OCI-LY3 (cell line): ENCODE measurements around the gene KCTD3.

Source experiments
- H2AFZ ChIP-seq: fragments of 200-600, 300-600 bp; shearing (Covaris generic); 2 replicates; pipeline ENCODE4 v1.6.0; 2014; ENCODE audit warnings: antibody characterized with exemption, low read depth, low read length
- H3K27ac ChIP-seq: fragments of 200-600, 300-600 bp; sonication (generic); 2 replicates; pipeline ENCODE4 v1.5.1; 2014; ENCODE audit warnings: mild to moderate bottlenecking, low read length, moderate library complexity, mixed read lengths
- H3K27me3 ChIP-seq: fragments of 200-600, 300-600 bp; sonication (generic); 2 replicates; pipeline ENCODE4 v1.6.1; 2014; ENCODE audit warnings: low read depth, low read length, mixed read lengths
- H3K36me3 ChIP-seq: fragments of 200-600, 300-600 bp; sonication (generic); replicated peaks from 2 replicates; pipeline ENCODE3; 2014; ENCODE audit warnings: low read depth, low read length, mixed read lengths
- H3K4me1 ChIP-seq: fragments of 300-600, 200-600 bp; sonication (generic); 2 replicates; pipeline ENCODE4 v1.6.1; 2014; ENCODE audit warnings: low read length, mixed read lengths
- H3K4me2 ChIP-seq: fragments of 200-600, 300-600 bp; sonication (generic); 2 replicates; pipeline ENCODE4 v1.6.1; 2014; ENCODE audit warnings: low read length, mixed read lengths
- H3K4me3 ChIP-seq: fragments of 300-600, 200-600 bp; sonication (generic); 2 replicates; pipeline ENCODE4 v1.5.1; 2014; ENCODE audit warnings: antibody characterized with exemption, mild to moderate bottlenecking, low read length, moderate library complexity
- H3K79me2 ChIP-seq: fragments of 300-600, 200-600 bp; shearing (Covaris generic); 2 replicates; pipeline ENCODE4 v1.6.1; 2014; ENCODE audit warnings: mild to moderate bottlenecking, low read length, mixed read lengths
- H3K9ac ChIP-seq: fragments of 300-600, 200-600 bp; shearing (Covaris generic); 2 replicates; pipeline ENCODE4 v1.6.0; 2014; ENCODE audit warnings: mild to moderate bottlenecking, low read length, moderate library complexity
- H3K9me3 ChIP-seq: fragments of 200-600, 300-600 bp; shearing (Covaris generic); 2 replicates; pipeline ENCODE4 v1.6.1; 2014; ENCODE audit warnings: low read length, mixed read lengths; ENCODE audit not compliant: insufficient read depth
- H4K20me1 ChIP-seq: fragments of 200-600, 300-600 bp; sonication (generic); 2 replicates; pipeline ENCODE4 v1.6.1; 2016; ENCODE audit warnings: low read length, mixed read lengths; ENCODE audit not compliant: insufficient read depth
- CTCF ChIP-seq: fragments of 200-600, 300-600 bp; sonication (generic); IDR thresholded peaks from 2 replicates; pipeline ENCODE4 v1.5.1; 2014; ENCODE audit warnings: antibody characterized with exemption, low read length, low read depth
- EZH2phosphoT487 ChIP-seq: fragments of 200-600 bp; shearing (Covaris generic); IDR thresholded peaks from 2 replicates; pipeline ENCODE4 v1.6.1; 2018; ENCODE audit warnings: antibody characterized with exemption, mixed run types, low read depth

Gene KCTD3

DNA sequence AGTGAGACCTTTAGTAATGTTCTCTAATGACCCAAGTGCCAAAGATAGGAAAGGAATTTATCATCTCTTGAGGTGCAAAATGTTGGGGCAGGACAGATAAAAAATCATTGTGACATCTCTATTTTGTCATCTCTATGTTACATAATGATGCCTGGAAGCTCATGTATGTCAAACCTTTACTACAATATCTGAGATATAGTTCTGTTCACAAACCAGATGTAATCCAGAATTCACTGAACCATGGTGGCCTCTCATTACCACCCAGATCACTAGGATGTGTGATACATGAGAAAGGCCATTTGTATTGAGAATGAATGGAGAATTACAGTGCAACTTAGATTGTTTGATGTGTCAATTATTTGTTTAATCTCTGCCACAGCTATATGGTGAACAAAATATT is 22.0 kb upstream of the KCTD3 start:
- H3K27ac ChIP-seq: no peak overlapping the region
- no peak overlapping the region for H3K4me2 ChIP-seq
- H3K9me3 ChIP-seq: peaks cover 6% of the 10 kb centered on the region; the same call in 1 of the 2 replicates
- peaks cover 3% of the 10 kb centered on the region; the same call in 1 of the 2 replicates for H3K27me3 ChIP-seq
- no peak overlapping the region for H2AFZ ChIP-seq
- no peaks in the 10 kb centered on the region for H3K79me2 ChIP-seq
- no peaks in the 10 kb centered on the region for H3K4me1 ChIP-seq
- no peak for TF ChIP-seq CTCF
- no peak for TF ChIP-seq EZH2phosphoT487
- H4K20me1 ChIP-seq: no peaks in the 10 kb centered on the region
- H3K9ac ChIP-seq: no peak overlapping the region
- no peak overlapping the region for H3K4me3 ChIP-seq
- no peaks in the 10 kb centered on the region for H3K36me3 ChIP-seq

- Histone ChIP-seq H3K9ac (no peak overlapping the region), H2AFZ (no peak overlapping the region), H3K4me1 (no peaks in the 10 kb centered on the region), H3K27me3 (peaks cover 3% of the 10 kb centered on the region; the same call in 1 of the 2 replicates), H3K9me3 (peaks cover 6% of the 10 kb centered on the region; the same call in 1 of the 2 replicates), H3K4me2 (no peak overlapping the region), H3K36me3 (no peaks in the 10 kb centered on the region), H3K79me2 (no peaks in the 10 kb centered on the region), H3K4me3 (no peak overlapping the region), H4K20me1 (no peaks in the 10 kb centered on the region), H3K27ac (no peak overlapping the region)
- TF ChIP-seq CTCF: no peak
- TF ChIP-seq EZH2phosphoT487: no peak
These were observed 20.1 kb upstream of the KCTD3 start for GRCh38 chr1:215547011-215547410.

DNA sequence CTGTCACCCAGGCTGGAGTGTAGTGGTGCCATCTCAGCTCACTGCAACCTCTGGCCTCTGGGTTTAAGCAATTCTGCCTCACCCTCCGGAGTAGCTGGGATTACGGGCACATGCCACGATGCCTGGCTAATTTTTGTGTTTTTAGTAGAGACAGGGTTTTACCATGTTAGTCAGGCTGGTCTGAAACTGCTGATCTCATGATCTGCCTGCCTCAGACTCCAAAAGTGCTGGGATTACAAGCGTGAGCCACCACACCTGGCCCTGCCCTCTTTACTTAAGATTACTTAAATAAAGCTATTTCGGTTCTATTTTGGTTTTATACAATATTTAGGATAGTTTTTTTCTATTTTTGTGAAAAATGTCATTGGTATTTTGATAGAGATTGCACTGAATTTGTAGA is 15.3 kb upstream of the KCTD3 start:
- no peak overlapping the region for H3K4me3 ChIP-seq
- H3K27me3 ChIP-seq: 0 out of 2 replicates have a peak, but pooled peaks cover 2% of the 10 kb centered on the region
- H3K27ac ChIP-seq: no peak overlapping the region
- no peak overlapping the region for H2AFZ ChIP-seq
- H4K20me1 ChIP-seq: no peaks in the 10 kb centered on the region
- no peaks in the 10 kb centered on the region for H3K79me2 ChIP-seq
- no peak overlapping the region for H3K9ac ChIP-seq
- no peaks in the 10 kb centered on the region for H3K36me3 ChIP-seq
- no peaks in the 10 kb centered on the region for H3K4me1 ChIP-seq
- no peaks in the 10 kb centered on the region for H3K9me3 ChIP-seq
- H3K4me2 ChIP-seq: no peak overlapping the region
- TF ChIP-seq CTCF (no peak), EZH2phosphoT487 (no peak)

DNA sequence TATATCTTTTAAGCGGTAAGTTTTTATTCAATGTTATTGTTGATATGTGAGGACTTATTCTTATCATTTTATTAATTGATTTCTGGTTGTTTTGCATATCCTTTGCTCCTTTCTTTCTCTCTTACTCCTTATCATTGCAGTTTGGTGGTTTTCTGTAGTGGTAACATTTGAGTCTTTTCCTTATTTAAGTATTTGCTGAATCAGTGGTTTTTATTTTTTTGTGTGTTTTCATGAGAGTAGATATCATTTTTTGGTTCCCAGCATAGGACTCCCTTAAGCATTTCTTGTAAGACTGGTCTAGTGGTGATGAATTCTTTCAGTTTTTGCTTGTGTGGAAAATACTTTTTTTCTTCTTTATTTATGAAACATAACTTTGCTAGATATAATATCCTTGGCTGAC is 12.2 kb upstream of the KCTD3 start:
- Histone ChIP-seq H3K9me3 (no peaks in the 10 kb centered on the region), H3K4me2 (no peak overlapping the region), H3K9ac (no peak overlapping the region), H3K27me3 (no peaks in the 10 kb centered on the region), H4K20me1 (no peaks in the 10 kb centered on the region), H3K4me1 (no peaks in the 10 kb centered on the region), H3K79me2 (no peaks in the 10 kb centered on the region), H2AFZ (no peak overlapping the region), H3K4me3 (no peak overlapping the region), H3K27ac (no peak overlapping the region), H3K36me3 (no peaks in the 10 kb centered on the region)
- TF ChIP-seq EZH2phosphoT487: no peak
- TF ChIP-seq CTCF: no peak
